HepG2 (cell line): Measurements from ENCODE around the gene ANKRD11. TPM values are rescaled to one million over a fixed set of nuclear protein-coding genes. Genes with fewer than 3 reads are reported as not detected.
A peak's percentile ranks its signal among the peaks of the same experiment; 100 is the strongest.

Source experiments
- AFF4 ChIP-seq: sonication (generic); formaldehyde crosslinking; IDR thresholded peaks from 2 replicates; pipeline ENCODE4 v1.4.0; 2020; ENCODE audit warnings: missing genetic modification reagents
- ELF3 ChIP-seq: IDR thresholded peaks from 2 replicates; pipeline ENCODE4 v1.6.1; 2016; ENCODE audit warnings: missing genetic modification reagents, missing compliant biosample characterization
- HNRNPH1 ChIP-seq: fragments of 200-400 bp; formaldehyde crosslinking; optimal IDR thresholded peaks from 2 replicates; pipeline ENCODE3; 2017; ENCODE audit warnings: mild to moderate bottlenecking, low read depth, low read length
- KAT7 ChIP-seq: IDR thresholded peaks from 2 replicates; pipeline ENCODE4 v1.6.1; 2018; ENCODE audit warnings: borderline replicate concordance, missing compliant biosample characterization
- MTA3 ChIP-seq: sonication (generic); formaldehyde crosslinking; IDR thresholded peaks from 2 replicates; pipeline ENCODE4 v1.4.0; 2020; ENCODE audit warnings: missing genetic modification reagents
- RCOR2 ChIP-seq: IDR thresholded peaks from 2 replicates; pipeline ENCODE4 v1.6.1; 2016; ENCODE audit warnings: missing biosample characterization, missing genetic modification reagents
- RFX5 ChIP-seq: IDR thresholded peaks from 2 replicates; pipeline ENCODE4 v1.6.1; 2011; ENCODE audit warnings: low read depth, low read length, improper control_type of control experiment
- TBP ChIP-seq: sonication (generic); formaldehyde crosslinking; IDR thresholded peaks from 2 replicates; pipeline ENCODE4 v1.5.0; 2020; ENCODE audit warnings: missing genetic modification reagents
- ZNF263 ChIP-seq: sonication (generic); formaldehyde crosslinking; IDR thresholded peaks from 2 replicates; pipeline ENCODE4 v1.4.0; 2020; ENCODE audit warnings: missing genetic modification reagents
- ZNF572 ChIP-seq: sonication (generic); formaldehyde crosslinking; IDR thresholded peaks from 2 replicates; pipeline ENCODE4 v1.5.1; 2020; ENCODE audit warnings: mild to moderate bottlenecking, missing genetic modification reagents
- polyA plus RNA-seq, 8 experiments: library from polyadenylated mRNA; depleted of rRNA in 3 of 8; stranded (reverse) in 7 of 8; unstranded in 1 of 8; fragments of >200 nt; fragmentation: Illumina TruSeq in 4 of 8; extraction: Trizol in 4 of 8; gene quantifications; 2 replicates each; pipeline versions ENCODE4 v1.2.1 to v1.2.3, GENCODE V29; 2011 to 2016; ENCODE audit warnings: low read depth in 4 of 8, missing spikeins in 1 of 8, mixed read lengths in 1 of 8; ENCODE audit not compliant: insufficient read depth in 1 of 8
- total RNA-seq, 5 experiments: library from RNA; depleted of rRNA; stranded (reverse); fragments of >200 nt; fragmentation: Illumina TruSeq; extraction: Trizol; gene quantifications; 2 replicates each; pipeline ENCODE4 v1.2.3, GENCODE V29; 2016; ENCODE audit warnings: low read depth in 1 of 5
- TF ChIP-seq, protein P1 (sequence below): sonication (generic); formaldehyde crosslinking; IDR thresholded peaks from 2 replicates; pipeline ENCODE4 v1.4.0; 2020; ENCODE audit warnings: missing genetic modification reagents
- TF ChIP-seq, protein P2 (sequence below): sonication (generic); formaldehyde crosslinking; IDR thresholded peaks from 2 replicates; pipeline ENCODE4 v1.5.0; 2020; ENCODE audit warnings: mild to moderate bottlenecking, missing genetic modification reagents, moderate library complexity
- TF ChIP-seq, protein P3 (sequence below): sonication (generic); formaldehyde crosslinking; conservative IDR thresholded peaks from 2 replicates; pipeline ENCODE4 v1.8.0; 2022; ENCODE audit warnings: missing genetic modification reagents

The ANKRD11 gene
- total and polyA plus RNA-seq, 2 of the 13 experiments (the other 11 are each of a cell fraction or from before 2014, with no cell fraction given): 21.4 to 38.4 TPM

GRCh38 chr16:89407925-89408300, 82.4 kb downstream of the ANKRD11 start (continued):
- TF ChIP-seq ELF3: no peak
- no peak for TF ChIP-seq TBP
- no peak for TF ChIP-seq MTA3 (CRISPR knock-in tag)
- TF ChIP-seq, protein P1, sequence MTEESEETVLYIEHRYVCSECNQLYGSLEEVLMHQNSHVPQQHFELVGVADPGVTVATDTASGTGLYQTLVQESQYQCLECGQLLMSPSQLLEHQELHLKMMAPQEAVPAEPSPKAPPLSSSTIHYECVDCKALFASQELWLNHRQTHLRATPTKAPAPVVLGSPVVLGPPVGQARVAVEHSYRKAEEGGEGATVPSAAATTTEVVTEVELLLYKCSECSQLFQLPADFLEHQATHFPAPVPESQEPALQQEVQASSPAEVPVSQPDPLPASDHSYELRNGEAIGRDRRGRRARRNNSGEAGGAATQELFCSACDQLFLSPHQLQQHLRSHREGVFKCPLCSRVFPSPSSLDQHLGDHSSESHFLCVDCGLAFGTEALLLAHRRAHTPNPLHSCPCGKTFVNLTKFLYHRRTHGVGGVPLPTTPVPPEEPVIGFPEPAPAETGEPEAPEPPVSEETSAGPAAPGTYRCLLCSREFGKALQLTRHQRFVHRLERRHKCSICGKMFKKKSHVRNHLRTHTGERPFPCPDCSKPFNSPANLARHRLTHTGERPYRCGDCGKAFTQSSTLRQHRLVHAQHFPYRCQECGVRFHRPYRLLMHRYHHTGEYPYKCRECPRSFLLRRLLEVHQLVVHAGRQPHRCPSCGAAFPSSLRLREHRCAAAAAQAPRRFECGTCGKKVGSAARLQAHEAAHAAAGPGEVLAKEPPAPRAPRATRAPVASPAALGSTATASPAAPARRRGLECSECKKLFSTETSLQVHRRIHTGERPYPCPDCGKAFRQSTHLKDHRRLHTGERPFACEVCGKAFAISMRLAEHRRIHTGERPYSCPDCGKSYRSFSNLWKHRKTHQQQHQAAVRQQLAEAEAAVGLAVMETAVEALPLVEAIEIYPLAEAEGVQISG (CRISPR knock-in tag): peak; percentile 13; the same call in 1 of the 2 replicates
- TF ChIP-seq, protein P2, sequence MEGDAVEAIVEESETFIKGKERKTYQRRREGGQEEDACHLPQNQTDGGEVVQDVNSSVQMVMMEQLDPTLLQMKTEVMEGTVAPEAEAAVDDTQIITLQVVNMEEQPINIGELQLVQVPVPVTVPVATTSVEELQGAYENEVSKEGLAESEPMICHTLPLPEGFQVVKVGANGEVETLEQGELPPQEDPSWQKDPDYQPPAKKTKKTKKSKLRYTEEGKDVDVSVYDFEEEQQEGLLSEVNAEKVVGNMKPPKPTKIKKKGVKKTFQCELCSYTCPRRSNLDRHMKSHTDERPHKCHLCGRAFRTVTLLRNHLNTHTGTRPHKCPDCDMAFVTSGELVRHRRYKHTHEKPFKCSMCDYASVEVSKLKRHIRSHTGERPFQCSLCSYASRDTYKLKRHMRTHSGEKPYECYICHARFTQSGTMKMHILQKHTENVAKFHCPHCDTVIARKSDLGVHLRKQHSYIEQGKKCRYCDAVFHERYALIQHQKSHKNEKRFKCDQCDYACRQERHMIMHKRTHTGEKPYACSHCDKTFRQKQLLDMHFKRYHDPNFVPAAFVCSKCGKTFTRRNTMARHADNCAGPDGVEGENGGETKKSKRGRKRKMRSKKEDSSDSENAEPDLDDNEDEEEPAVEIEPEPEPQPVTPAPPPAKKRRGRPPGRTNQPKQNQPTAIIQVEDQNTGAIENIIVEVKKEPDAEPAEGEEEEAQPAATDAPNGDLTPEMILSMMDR (CRISPR knock-in tag): no peak
- no peak for TF ChIP-seq HNRNPH1
- no peak for TF ChIP-seq KAT7 (CRISPR knock-in tag)
- TF ChIP-seq, protein P3, sequence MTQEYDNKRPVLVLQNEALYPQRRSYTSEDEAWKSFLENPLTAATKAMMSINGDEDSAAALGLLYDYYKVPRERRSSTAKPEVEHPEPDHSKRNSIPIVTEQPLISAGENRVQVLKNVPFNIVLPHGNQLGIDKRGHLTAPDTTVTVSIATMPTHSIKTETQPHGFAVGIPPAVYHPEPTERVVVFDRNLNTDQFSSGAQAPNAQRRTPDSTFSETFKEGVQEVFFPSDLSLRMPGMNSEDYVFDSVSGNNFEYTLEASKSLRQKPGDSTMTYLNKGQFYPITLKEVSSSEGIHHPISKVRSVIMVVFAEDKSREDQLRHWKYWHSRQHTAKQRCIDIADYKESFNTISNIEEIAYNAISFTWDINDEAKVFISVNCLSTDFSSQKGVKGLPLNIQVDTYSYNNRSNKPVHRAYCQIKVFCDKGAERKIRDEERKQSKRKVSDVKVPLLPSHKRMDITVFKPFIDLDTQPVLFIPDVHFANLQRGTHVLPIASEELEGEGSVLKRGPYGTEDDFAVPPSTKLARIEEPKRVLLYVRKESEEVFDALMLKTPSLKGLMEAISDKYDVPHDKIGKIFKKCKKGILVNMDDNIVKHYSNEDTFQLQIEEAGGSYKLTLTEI (CRISPR knock-in tag): no peak
- no peak for TF ChIP-seq AFF4 (CRISPR knock-in tag)
- TF ChIP-seq ZNF572 (CRISPR knock-in tag): no peak
- TF ChIP-seq RCOR2: no peak
- TF ChIP-seq ZNF263 (CRISPR knock-in tag): no peak
- TF ChIP-seq RFX5: no peak
